HepG2 (cell line): Measurements from ENCODE around the gene PSAP. TPM values are rescaled to one million over a fixed set of nuclear protein-coding genes. Genes with fewer than 3 reads are reported as not detected.

Source experiments
- ATAC-seq: fragments of 200-7000 bp; cut with Tn5 transposase; 3 replicates; pipeline ENCODE4 v1.9.1; 2020; ENCODE audit warnings: mild to moderate bottlenecking, moderate library complexity
- BruUV-seq: library from RNA; stranded (reverse); fragments of 400-500 nt; replicated peaks from 2 replicates; lab custom pipeline; 2021; lab: Mats Ljungman, UMichigan
- CTCF ChIA-PET: fragments of 300-600 bp; formaldehyde crosslinking; extraction: SDS; loops from one replicate; lab custom pipeline; 2021; ENCODE audit warnings: low total read pairs, inconsistent platforms, low intra/inter-chr PET ratio; lab: Yijun Ruan, JAX
- POLR2A ChIA-PET: fragments of 350-600 bp; sonication (Branson Sonifier 250); formaldehyde crosslinking; loops from one replicate; lab custom pipeline; 2020; ENCODE audit warnings: antibody characterized with exemption, inconsistent platforms; lab: Yijun Ruan, JAX
- DNase-seq: peaks from one replicate; pipeline ENCODE4 v3.0.0-alpha.2; 2015; ENCODE audit warnings: low spot score
- FAIRE-seq: peaks from 3 replicates; lab custom pipeline; 2011; peaks lifted over from hg19 to GRCh38; lab: Jason Lieb, UNC
- H2AFZ ChIP-seq: one replicate; pipeline ENCODE4 v1.6.1; 2011; ENCODE audit warnings: low read length, inconsistent platforms
- H3K27ac ChIP-seq: fragments of 300-600 bp; 3 replicates; pipeline ENCODE4 v1.8.0; 2011; ENCODE audit warnings: mixed run types, mild to moderate bottlenecking, mixed read lengths, low read length, inconsistent platforms; ENCODE audit not compliant: insufficient read depth; ENCODE audit errors: extremely low read length
- H3K27me3 ChIP-seq, 2 experiments: fragments of 200-600 bp in 1 of 2; 2 replicates in 1 of 2; 3 replicates in 1 of 2; pipeline versions ENCODE4 v1.6.0 to v1.8.0; 2011; ENCODE audit warnings: low read length in 2 of 2, mild to moderate bottlenecking in 2 of 2, moderate library complexity in 2 of 2, inconsistent platforms in 1 of 2; ENCODE audit not compliant: insufficient read depth in 2 of 2, control insufficient read depth in 1 of 2
- H3K36me3 ChIP-seq, 2 experiments: fragments of 200-600 bp in 1 of 2; replicated peaks in 1 of 2; 2 replicates in 1 of 2; 3 replicates in 1 of 2; pipeline versions ENCODE4 v1.5.1 to v1.8.0; 2011; ENCODE audit warnings: low read length in 2 of 2, inconsistent platforms in 1 of 2; ENCODE audit not compliant: insufficient read depth in 2 of 2, control insufficient read depth in 1 of 2
- H3K4me1 ChIP-seq: 2 replicates; pipeline ENCODE4 v1.5.1; 2012; ENCODE audit warnings: low read length, inconsistent platforms; ENCODE audit not compliant: insufficient read depth
- H3K4me2 ChIP-seq: 2 replicates; pipeline ENCODE4 v1.6.0; 2011; ENCODE audit warnings: low read depth, low read length, inconsistent platforms
- H3K4me3 ChIP-seq, 3 experiments: fragments of 200-600 bp in 1 of 3; sonication (generic), shearing (Covaris generic) in 1 of 3; replicated peaks in 1 of 3; 2 replicates each; pipeline ENCODE4 v1.5.1; 2011 to 2016; ENCODE audit warnings: low read length in 3 of 3, inconsistent platforms in 2 of 3, low read depth in 2 of 3, mild to moderate bottlenecking in 2 of 3, control low read depth in 1 of 3, mixed read lengths in 1 of 3; ENCODE audit not compliant: insufficient read depth in 1 of 3
- H3K79me2 ChIP-seq: one replicate; pipeline ENCODE4 v1.6.1; 2011; ENCODE audit warnings: low read length, inconsistent platforms; ENCODE audit not compliant: insufficient read depth
- H3K9ac ChIP-seq: 2 replicates; pipeline ENCODE4 v1.6.0; 2011; ENCODE audit warnings: mild to moderate bottlenecking, low read depth, low read length, inconsistent platforms; ENCODE audit not compliant: insufficient read depth
- H3K9me3 ChIP-seq: 2 replicates; pipeline ENCODE4 v1.5.1; 2012; ENCODE audit warnings: mild to moderate bottlenecking, low read length
- H4K20me1 ChIP-seq: 2 replicates; pipeline ENCODE4 v1.6.0; 2011; ENCODE audit warnings: inconsistent platforms, mild to moderate bottlenecking, low read length, moderate library complexity; ENCODE audit not compliant: insufficient read depth
- NBN ChIP-seq: fragments of 450-650 bp; conservative IDR thresholded peaks from 2 replicates; pipeline ENCODE4 v1.6.1; 2017
- POLR2A ChIP-seq, 2 experiments: IDR thresholded peaks; 2 replicates each; pipeline ENCODE4 v1.6.1; 2011; ENCODE audit warnings: low read depth in 2 of 2, low read length in 2 of 2, mild to moderate bottlenecking in 1 of 2, moderate library complexity in 1 of 2; ENCODE audit not compliant: insufficient read depth in 1 of 2
- ZNF652 ChIP-seq: IDR thresholded peaks from 2 replicates; pipeline ENCODE4 v1.6.1; 2016; ENCODE audit warnings: low read depth, borderline replicate concordance
- WGBS: methylation state at CpG from one replicate; pipeline ENCODE4 v1.1.6; 2017; ENCODE audit warnings: low lambda C conversion rate; 5-methylcytosine and 5-hydroxymethylcytosine counted together
- in situ Hi-C: cut with HindIII; loops from 2 replicates; pipeline ENCODE4 v1.10.0; 2017; ENCODE audit warnings: low pct_unique_long_range_greater_than_20kb; ENCODE audit not compliant: extremely low pct_ligation_motif_present
- intact Hi-C: fragments of 100-400 bp; cut with micrococcal nuclease; formaldehyde crosslinking; loops from one replicate; pipeline ENCODE4 v1.10.0; 2022; ENCODE audit not compliant: unreplicated experiment
- polyA plus RNA-seq, 8 experiments: library from polyadenylated mRNA; depleted of rRNA in 3 of 8; stranded (reverse) in 7 of 8; unstranded in 1 of 8; fragments of >200 nt; fragmentation: Illumina TruSeq in 4 of 8; extraction: Trizol in 4 of 8; gene quantifications; 2 replicates each; pipeline versions ENCODE4 v1.2.1 to v1.2.3, GENCODE V29; 2011 to 2016; ENCODE audit warnings: low read depth in 4 of 8, missing spikeins in 1 of 8, mixed read lengths in 1 of 8; ENCODE audit not compliant: insufficient read depth in 1 of 8
- total RNA-seq, 5 experiments: library from RNA; depleted of rRNA; stranded (reverse); fragments of >200 nt; fragmentation: Illumina TruSeq; extraction: Trizol; gene quantifications; 2 replicates each; pipeline ENCODE4 v1.2.3, GENCODE V29; 2016; ENCODE audit warnings: low read depth in 1 of 5
- TF ChIP-seq, protein P1 (sequence below): sonication (generic); formaldehyde crosslinking; IDR thresholded peaks from one replicate; pipeline ENCODE4 v1.5.1; 2020; ENCODE audit warnings: mild to moderate bottlenecking, missing genetic modification reagents; ENCODE audit errors: not compliant biosample characterization

PSAP gene
- total and polyA plus RNA-seq, 2 of the 13 experiments (the other 11 are each of a cell fraction or from before 2014, with no cell fraction given), result 323 to 643 TPM

DNA sequence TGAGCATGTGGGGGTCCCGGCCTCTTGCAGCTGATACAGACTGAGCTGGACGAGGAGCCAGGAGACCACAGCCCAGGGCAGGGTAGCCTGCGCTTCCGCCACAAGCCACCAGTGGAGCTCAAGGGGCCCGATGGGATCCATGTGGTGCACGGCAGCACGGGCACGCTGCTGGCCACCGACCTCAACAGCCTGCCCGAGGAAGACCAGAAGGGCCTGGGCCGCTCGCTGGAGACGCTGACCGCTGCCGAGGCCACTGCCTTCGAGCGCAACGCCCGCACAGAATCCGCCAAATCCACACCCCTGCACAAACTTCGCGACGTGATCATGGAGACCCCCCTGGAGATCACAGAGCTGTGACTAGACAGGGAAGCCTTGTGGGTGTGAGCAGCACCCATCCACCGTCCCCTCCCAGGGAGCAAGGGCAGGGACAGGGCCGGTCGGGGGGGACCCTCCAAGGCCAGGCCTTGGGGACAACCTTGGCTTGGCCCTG lies 36.1 kb downstream of the PSAP start (continued):
- TF ChIP-seq, protein P1, sequence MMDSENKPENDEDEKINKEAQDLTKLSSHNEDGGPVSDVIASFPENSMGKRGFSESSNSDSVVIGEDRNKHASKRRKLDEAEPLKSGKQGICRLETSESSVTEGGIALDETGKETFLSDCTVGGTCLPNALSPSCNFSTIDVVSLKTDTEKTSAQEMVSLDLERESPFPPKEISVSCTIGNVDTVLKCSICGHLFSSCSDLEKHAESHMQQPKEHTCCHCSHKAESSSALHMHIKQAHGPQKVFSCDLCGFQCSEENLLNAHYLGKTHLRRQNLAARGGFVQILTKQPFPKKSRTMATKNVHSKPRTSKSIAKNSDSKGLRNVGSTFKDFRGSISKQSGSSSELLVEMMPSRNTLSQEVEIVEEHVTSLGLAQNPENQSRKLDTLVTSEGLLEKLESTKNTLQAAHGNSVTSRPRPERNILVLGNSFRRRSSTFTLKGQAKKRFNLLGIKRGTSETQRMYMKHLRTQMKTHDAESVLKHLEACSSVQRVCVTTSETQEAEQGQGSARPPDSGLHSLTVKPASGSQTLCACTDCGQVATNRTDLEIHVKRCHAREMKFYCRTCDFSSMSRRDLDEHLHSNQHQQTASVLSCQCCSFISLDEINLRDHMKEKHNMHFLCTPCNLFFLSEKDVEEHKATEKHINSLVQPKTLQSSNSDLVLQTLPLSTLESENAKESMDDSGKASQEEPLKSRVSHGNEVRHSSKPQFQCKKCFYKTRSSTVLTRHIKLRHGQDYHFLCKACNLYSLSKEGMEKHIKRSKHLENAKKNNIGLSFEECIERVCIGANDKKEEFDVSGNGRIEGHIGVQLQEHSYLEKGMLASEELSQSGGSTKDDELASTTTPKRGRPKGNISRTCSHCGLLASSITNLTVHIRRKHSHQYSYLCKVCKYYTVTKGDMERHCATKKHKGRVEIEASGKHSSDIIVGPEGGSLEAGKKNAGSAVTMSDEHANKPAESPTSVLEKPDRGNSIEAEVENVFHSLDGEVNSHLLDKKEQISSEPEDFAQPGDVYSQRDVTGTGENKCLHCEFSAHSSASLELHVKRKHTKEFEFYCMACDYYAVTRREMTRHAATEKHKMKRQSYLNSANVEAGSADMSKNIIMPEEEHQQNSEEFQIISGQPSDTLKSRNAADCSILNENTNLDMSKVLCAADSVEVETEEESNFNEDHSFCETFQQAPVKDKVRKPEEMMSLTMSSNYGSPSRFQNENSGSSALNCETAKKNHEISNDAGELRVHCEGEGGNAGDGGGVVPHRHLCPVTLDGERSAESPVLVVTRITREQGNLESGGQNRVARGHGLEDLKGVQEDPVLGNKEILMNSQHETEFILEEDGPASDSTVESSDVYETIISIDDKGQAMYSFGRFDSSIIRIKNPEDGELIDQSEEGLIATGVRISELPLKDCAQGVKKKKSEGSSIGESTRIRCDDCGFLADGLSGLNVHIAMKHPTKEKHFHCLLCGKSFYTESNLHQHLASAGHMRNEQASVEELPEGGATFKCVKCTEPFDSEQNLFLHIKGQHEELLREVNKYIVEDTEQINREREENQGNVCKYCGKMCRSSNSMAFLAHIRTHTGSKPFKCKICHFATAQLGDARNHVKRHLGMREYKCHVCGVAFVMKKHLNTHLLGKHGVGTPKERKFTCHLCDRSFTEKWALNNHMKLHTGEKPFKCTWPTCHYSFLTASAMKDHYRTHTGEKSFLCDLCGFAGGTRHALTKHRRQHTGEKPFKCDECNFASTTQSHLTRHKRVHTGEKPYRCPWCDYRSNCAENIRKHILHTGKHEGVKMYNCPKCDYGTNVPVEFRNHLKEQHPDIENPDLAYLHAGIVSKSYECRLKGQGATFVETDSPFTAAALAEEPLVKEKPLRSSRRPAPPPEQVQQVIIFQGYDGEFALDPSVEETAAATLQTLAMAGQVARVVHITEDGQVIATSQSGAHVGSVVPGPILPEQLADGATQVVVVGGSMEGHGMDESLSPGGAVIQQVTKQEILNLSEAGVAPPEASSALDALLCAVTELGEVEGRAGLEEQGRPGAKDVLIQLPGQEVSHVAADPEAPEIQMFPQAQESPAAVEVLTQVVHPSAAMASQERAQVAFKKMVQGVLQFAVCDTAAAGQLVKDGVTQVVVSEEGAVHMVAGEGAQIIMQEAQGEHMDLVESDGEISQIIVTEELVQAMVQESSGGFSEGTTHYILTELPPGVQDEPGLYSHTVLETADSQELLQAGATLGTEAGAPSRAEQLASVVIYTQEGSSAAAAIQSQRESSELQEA (CRISPR knock-in tag), result no peak

DNA sequence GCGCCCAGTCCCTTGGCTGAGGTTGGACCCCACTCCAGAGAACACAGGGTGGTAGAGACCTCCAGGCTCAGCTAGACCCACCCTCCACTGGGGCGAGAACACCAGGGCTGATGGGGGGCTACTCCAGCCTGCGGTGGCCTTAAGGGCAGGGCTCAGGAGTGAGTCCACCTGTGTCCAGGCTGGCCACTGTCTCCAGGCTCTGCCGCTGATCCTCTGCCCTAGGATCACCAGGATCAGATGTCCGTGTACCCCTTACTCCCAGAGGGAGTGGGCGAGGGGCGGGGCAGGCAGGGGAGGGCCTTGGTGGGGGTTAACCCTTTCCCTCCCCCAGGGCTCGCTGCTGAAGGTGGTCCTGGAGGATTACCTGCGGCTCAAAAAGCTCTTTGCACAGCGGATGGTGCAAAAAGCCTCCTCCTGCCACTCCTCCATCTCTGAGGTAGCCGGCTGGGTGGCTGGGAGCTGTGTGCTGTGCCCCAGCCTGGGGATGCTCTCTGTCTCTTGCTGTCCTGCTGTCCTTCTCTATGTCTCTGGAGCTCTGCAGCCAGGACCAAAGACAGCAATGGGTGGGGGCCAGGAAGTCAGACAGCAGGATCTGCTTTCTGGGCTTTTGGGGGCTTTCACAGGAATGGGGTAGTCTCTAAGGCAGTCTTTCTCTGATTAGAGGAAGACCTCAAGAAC lies 38.0 kb downstream of the PSAP start:
- 85% methylated on average over 8 of the region's 11 CpGs for WGBS
- intact Hi-C loops, result loop anchor here (1.0 to 5.0 kb wide), 2 partner anchors 41 to 117 kb away; partner anchors contain the start of gene VSIR
- H3K9ac ChIP-seq, result no peak overlapping the region
- POLR2A ChIA-PET, result interaction anchor here (1.4 kb wide), 1 partner anchor 38 kb away, joined by 4 read pairs; the partner anchor contains the start of gene PSAP
- CTCF ChIA-PET, result interaction anchor here (1.2 kb wide), 1 partner anchor 116 kb away, joined by 4 read pairs; no protein-coding TSS in a partner anchor
- peaks cover 17 to 28% of the 10 kb centered on the region in 2 experiments; a peak in 4 of 5 replicates for H3K36me3 ChIP-seq
- H3K27me3 ChIP-seq, result no peaks in the 10 kb centered on the region
- no peak overlapping the region for H3K27ac ChIP-seq
- no peaks in the 10 kb centered on the region for H3K9me3 ChIP-seq
- H3K4me3 ChIP-seq, result no peak overlapping the region
- no peak overlapping the region for H2AFZ ChIP-seq
- in situ Hi-C loops, result no loop called here
- peak; percentile 11 for ATAC-seq
- DNase-seq, result no peak
- no peaks in the 10 kb centered on the region for H4K20me1 ChIP-seq
- no TSS peak for BruUV-seq
- H3K79me2 ChIP-seq, result no peaks in the 10 kb centered on the region
- no peaks in the 10 kb centered on the region for H3K4me1 ChIP-seq
- no peak for FAIRE-seq
- TF ChIP-seq NBN (no peak), POLR2A (IDR thresholded peaks at IDR 0.05; ENCODE audit: insufficient read depth in 1 of 2, low read depth in 2 of 2, low read length in 2 of 2) (0 out of 4 replicates have a peak, but pooled peaks of 1 of the 2 experiments have one; percentile 7), ZNF652 (CRISPR knock-in tag) (peak; percentile 74; the same call in 1 of the 2 replicates)
- no peak overlapping the region for H3K4me2 ChIP-seq
